ENCODE data around the gene FREY1. TPM values are rescaled to one million over a fixed set of nuclear protein-coding genes. Genes with fewer than 3 reads are reported as not detected.

Gene FREY1
- total and polyA plus RNA-seq, 9 of the 15 experiments (the other 6 are each of a cell fraction or from before 2014, with no cell fraction given) = 0.25 to 1.5 (median 1.1) TPM; not detected in 5

- TF ChIP-seq MLX (CRISPR knock-in tag; conservative IDR thresholded peaks at IDR 0.05) = no peak
Measured at GRCh38 chr11:45919806-45920530, 12.9 kb upstream of the FREY1 start (continued).

- H3K27me3 ChIP-seq (ENCODE audit: control insufficient read depth in 2 of 2, insufficient read depth in 2 of 2, low read length in 2 of 2) = no peaks in the 10 kb centered on the region
- no peak for DNase-seq (ENCODE audit: extremely low read depth in 1 of 4, low spot score in 3 of 4)
- CTCF ChIA-PET (ENCODE audit: low intra/inter-chr PET ratio) = no interaction called here
- H3K4me2 ChIP-seq (ENCODE audit: insufficient read depth, low read length) = peak overlapping the region; percentile 94; the same call in 1 of the 2 replicates
- H3K4me1 ChIP-seq (replicated peaks in 1 of 2; ENCODE audit: control insufficient read depth in 2 of 2, insufficient read depth in 2 of 2, low read length in 2 of 2) = peaks cover 11 to 59% of the 10 kb centered on the region in 2 experiments
- H3K9me1 ChIP-seq (ENCODE audit: control insufficient read depth, insufficient read depth, low read length) = no peaks in the 10 kb centered on the region
- no peaks in the 10 kb centered on the region for H4K20me1 ChIP-seq (replicated peaks; ENCODE audit: control insufficient read depth, insufficient read depth, low read length)
- 42% methylated on average over 7 of the region's 7 CpGs for whole genome bisulfite sequencing (ENCODE audit: insufficient coverage, low coverage, missing lambda C conversion rate)
- intact Hi-C loops (cut with micrococcal nuclease) (no loop called here), in situ Hi-C loops (cut with MboI) (no loop called here)
- BruUV-seq (replicated peaks) = no TSS peak
- no peak for ATAC-seq
- peak overlapping the region in 1 of 2 experiments; percentile 93; a peak in 2 of 4 replicates for H3K9ac ChIP-seq (ENCODE audit: insufficient read depth in 1 of 2, low read depth in 2 of 2, low read length in 2 of 2)
- no peak for FAIRE-seq
- H3K27ac ChIP-seq (ENCODE audit: extremely low read depth, low read depth, low read length) = no peak overlapping the region
- H2AFZ ChIP-seq (ENCODE audit: low read depth, low read length) = peak overlapping the region; percentile 89
- POLR2A ChIA-PET = interaction anchor here (0.8 to 1.0 kb wide), 3 partner anchors 8 to 69 kb away, joined by 3 to 4 read pairs (median 3); no protein-coding TSS in a partner anchor
- peaks cover 23% of the 10 kb centered on the region; the same call in 2 of the 3 replicates for H3K36me3 ChIP-seq (ENCODE audit: control insufficient read depth, insufficient read depth, low read length)
- H3K4me3 ChIP-seq = peak overlapping the region; percentile 72
- H3K79me2 ChIP-seq (ENCODE audit: control insufficient read depth, insufficient read depth, low read length) = peaks cover 19% of the 10 kb centered on the region
- no peak for TF ChIP-seq NR2C2 (CRISPR knock-in tag; IDR thresholded peaks at IDR 0.05)
- no peak for TF ChIP-seq NR2C2 (tag; IDR thresholded peaks at IDR 0.05)
- peak; percentile 3; the same call in 1 of the 2 replicates for TF ChIP-seq TCF3 (CRISPR knock-in tag; IDR thresholded peaks at IDR 0.05)
- H3K9me3 ChIP-seq (replicated peaks; ENCODE audit: control insufficient read depth, insufficient read depth, low read depth, low read length) = no peaks in the 10 kb centered on the region
Measured at GRCh38 chr11:45918962-45919675, 12.0 kb upstream of the FREY1 start.

All from K562 (cell line).